GM20431 (cell line): Measurements from ENCODE around the gene ABCA2.

Source experiments
- in situ Hi-C: fragments of 300-500 bp; cut with MseI, MboI; formaldehyde crosslinking; loops from one replicate; pipeline ENCODE4 v1.15.0; 2020; ENCODE audit warnings: low sequenced_read_pairs; ENCODE audit not compliant: unreplicated experiment

The ABCA2 gene

GRCh38 chr9:137002646-137003041 lies 25.4 kb downstream of the ABCA2 start:
- in situ Hi-C loops = no loop called here

DNA sequence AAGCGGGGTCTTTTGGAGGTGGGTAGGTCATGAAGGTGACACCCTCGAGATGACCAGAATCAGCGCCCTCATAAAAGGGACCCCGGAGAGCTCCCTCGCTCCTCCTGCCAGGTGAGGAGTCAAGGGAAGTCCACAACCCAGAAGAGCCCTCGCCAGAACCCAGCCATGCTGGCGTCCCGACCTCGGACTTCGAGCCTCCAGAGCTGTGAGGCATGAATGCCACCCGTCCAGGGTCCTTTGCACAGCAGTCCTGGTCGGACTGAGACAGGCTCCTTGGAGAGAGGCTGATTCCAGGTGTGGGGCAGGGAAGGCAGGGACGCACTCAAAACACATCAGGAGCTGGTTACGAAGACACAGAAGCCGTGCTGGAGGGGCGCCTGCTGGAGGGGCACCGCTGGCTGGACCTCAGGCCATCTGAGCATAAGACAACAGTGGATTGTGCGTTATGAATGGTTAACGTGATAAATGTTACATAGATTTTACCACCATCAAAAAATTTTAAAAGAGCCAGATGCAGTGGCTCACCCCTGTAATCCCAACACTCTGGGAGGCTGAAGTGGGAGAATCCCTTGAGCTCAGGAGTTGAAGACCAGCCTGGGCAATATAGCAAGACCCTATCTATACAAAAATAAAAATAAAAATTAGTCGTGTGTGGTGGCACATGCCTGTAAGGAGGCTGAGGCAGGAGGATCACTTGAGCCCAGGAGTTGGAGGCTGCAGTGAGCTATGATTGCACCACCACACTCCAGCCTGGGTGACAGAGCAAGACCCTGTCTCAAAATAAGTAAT lies 26.0 kb downstream of the ABCA2 start:
- in situ Hi-C loops = no loop called here

DNA sequence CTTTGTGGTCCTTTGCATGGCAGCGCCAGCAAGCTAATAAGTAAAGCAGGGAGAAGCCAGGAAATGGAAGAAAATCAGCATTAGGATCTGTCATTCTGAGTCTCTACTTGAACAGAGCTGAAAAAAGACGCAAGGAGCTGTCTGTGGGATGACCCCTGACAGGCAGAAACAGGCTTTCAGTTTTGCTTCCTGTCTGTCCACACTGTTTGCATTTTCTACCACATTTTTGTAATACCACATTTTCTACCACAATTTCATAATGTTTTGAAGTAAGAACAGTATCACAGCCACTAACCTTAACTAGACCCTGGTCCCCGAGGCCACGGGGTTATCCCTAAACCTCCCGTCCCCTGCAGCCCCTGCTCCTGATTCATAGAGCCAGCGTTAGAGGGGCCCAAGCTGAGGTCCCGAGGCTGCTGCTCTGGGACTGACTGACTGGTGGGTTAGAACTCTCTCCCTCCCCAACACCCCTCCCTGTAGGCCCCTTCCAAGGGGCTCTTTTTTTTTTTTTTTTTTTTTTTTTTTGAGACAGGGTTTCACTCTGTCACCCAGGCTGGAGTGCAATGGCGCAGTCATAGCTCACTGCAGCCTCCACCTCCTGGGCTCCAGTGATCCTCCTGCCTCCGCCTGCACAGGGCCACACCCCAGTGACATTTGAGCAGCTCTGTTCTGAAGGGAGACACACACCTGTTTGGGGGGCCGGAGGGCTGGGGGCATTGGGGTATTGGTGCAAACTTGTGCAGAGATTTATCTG lies 27.7 kb downstream of the ABCA2 start:
- in situ Hi-C loops = no loop called here

DNA sequence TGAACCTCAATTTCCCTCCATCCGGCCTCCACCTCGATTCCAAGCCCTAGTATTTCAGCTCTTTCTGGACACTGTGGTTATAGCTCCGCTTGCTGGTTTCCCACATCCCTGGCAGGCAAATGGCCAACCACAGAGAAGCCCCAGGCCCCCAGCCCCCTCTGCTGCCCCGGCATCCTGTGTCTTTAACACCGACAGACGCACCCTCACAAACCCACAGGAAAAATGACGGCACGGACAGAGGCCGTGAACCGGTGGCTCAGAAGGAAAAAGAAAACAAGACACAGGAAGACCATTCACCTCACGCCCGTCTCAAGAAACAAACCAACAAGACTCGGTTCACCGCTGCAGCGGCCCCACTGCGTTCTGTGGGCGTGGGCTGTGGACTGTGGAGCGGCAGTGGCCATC lies 30.2 kb downstream of the ABCA2 start:
- in situ Hi-C loops = no loop called here

- in situ Hi-C loops = no loop called here
These were observed 30.7 kb downstream of the ABCA2 start for GRCh38 chr9:136997371-136997770.

DNA sequence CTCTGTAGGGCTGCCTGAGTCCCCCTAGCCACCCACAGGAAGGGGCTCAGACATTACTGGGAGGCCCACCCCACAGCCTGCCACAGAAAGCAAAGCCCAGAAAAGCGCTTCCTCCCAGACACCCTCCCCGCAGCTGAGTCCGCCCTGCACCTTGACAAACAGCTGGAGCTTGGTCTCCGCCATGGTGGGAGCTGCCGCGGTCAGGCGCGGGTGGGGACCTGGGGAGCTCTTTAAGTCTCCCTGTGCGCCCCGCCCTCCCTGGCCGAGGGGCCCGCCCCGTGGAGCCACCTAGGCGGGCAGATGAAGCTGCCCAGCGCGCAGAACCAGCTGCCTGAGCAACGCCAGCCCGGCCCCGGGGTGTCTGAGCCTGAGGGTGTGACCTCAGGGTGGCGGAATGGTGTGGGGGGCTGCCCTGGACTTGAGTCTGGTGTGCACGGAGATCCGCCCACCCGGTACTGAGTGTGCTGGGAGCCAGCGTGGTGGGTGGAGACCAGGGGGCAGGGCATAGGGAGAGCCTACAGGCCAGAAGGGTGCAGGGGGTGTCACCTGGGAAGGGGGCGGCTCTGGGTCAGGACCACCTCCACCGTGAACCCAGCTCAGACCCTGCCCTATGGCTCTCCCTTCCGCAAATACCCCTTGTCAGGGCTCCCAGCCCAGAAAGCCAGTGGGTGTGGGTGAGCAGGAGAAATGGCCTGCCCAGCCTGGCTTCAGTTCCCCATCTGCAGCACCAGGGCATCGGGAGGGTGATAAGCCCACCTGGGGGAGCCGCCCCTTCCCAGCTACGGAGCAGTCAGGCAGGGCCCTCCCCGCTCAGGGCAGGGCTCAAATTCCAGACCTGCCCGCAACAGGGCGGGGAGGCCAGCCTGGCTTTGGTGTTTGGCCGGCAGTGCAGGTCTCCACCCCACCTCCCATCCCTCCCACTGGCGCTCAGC lies 31.4 kb downstream of the ABCA2 start, which contains the start of gene CLIC3:
CLIC3 (minus strand) TSS at position 208 of the 932 bp plus-strand sequence; CDS start at position 183, 25 bp downstream.
- in situ Hi-C loops = no loop called here

- in situ Hi-C loops = no loop called here
These were observed 32.2 kb downstream of the ABCA2 start for GRCh38 chr9:136995772-136996311.

DNA sequence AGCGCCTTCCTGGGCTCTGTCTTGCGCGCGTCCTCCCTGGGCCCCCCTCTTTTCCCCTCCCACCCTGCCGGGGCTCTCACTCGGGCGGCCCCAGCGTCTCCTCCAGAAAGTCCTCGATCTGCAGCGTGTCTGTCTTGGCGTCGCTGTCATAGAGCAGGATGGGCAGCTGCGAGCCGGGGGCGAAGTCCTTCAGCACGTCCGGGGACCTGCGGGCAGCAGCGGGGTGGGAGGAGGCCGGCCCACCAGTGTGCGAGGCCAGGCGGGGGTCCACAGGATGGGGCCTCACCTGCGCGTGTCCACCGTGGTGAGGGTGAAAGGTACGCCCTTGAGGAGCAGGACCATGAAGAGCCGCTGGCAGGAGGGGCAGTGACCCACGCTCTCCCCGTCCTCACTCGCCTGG lies 32.7 kb downstream of the ABCA2 start:
- in situ Hi-C loops = no loop called here

GRCh38 chr9:136994888-136995230 lies 33.2 kb downstream of the ABCA2 start:
- in situ Hi-C loops = no loop called here

- in situ Hi-C loops = no loop called here
These were observed 33.7 kb downstream of the ABCA2 start for GRCh38 chr9:136994180-136994887.

DNA sequence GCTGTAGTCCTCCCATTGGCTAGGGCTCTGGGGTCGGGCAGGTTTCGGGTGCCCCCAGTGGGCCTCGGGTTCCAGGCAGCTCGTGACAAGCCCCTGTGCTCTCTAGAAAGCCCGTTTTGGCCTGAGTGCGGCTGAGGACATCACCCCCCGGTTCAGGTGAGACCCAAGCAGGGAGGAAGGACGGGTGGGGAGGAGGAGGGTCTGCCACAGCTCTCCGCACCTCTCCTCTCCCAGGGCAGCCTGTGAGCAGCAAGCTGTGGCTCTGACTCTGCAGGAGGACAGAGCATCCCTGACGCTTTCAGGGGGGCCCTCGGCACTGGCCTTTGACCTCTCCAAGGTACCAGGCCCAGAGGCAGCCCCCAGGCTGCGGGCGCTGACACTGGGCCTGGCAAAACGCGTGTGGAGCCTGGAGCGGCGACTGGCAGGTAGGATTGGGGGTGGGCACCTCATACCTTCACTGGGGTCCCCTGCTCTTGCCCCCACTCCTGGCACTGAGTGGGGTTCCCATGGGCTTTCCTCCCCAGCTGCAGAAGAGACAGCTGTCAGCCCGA lies 35.1 kb downstream of the ABCA2 start:
- in situ Hi-C loops = no loop called here

- in situ Hi-C loops = no loop called here
These were observed 35.8 kb downstream of the ABCA2 start, which contains the start of gene PAXX for GRCh38 chr9:136991993-136992818. Gene PAXX, plus strand, starts transcription at chr9:136992422. Its CDS starts 22 bp downstream, at chr9:136992444.

- in situ Hi-C loops = no loop called here
These were observed 37.7 kb downstream of the ABCA2 start for GRCh38 chr9:136990242-136990911.

GRCh38 chr9:136988872-136989271 lies 39.2 kb downstream of the ABCA2 start:
- in situ Hi-C loops = no loop called here

- in situ Hi-C loops = no loop called here
These were observed 42.2 kb downstream of the ABCA2 start for GRCh38 chr9:136985853-136986252.

- in situ Hi-C loops = no loop called here
These were observed 42.9 kb downstream of the ABCA2 start for GRCh38 chr9:136985027-136985602.

GRCh38 chr9:136984464-136985026 lies 43.5 kb downstream of the ABCA2 start:
- in situ Hi-C loops = no loop called here
